Midbrain (tissue), 1 donor: ENCODE data around the gene C5orf63.
"Not testable (repeated sequence)": the region's sequence is repeated elsewhere in the genome, so short reads cannot be mapped to it uniquely, and the experiment has no call there.

Experiments
- DNase-seq: peaks from one replicate; lab custom pipeline; 2025; lab: John Stamatoyannopoulos, UW

Gene C5orf63

GRCh38 chr5:127031147-127031862, 42.0 kb downstream of the C5orf63 start:
- DNase-seq, result no peak

- DNase-seq, result peak; percentile 98
Measured at GRCh38 chr5:127030259-127031146, 42.8 kb downstream of the C5orf63 start, which contains the start of gene MARCHF3. TSS of gene MARCHF3 (minus strand) at chr5:127030558. CDS start at chr5:126918171, 112,387 bp downstream.

DNA sequence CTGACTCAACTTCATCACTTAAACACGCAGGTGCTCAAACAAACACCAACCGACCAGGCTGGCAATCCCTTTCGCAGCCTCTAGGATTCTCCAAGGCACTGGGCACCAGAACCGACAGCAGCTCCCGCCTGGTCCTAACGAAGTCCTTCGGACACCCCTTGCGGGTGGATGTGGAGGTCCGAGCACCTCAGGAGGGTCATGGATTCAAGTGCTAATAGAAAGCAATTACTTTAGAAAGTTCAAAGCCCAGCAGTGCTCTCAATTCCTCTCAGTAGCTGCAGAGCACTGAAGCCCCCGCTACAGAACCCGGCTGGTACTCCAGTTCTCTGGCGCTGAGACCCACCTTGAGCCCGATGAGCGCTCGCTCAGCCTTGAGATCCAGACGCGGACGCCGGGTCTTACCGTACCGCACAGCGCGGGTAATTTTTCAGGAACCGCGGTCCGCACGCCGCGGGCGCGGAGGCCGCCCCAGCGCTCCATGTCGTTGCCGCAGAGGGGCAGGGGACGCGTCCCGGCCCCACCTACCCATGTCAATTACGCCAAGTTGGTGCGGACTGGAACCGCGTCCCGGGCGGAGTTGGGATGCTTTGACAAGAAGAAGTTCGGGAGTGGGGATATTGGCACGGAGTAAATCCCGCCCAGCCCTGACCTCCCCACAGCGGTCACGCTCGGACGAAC, 43.6 kb downstream of the C5orf63 start:
- DNase-seq, result peak; percentile 55

DNA sequence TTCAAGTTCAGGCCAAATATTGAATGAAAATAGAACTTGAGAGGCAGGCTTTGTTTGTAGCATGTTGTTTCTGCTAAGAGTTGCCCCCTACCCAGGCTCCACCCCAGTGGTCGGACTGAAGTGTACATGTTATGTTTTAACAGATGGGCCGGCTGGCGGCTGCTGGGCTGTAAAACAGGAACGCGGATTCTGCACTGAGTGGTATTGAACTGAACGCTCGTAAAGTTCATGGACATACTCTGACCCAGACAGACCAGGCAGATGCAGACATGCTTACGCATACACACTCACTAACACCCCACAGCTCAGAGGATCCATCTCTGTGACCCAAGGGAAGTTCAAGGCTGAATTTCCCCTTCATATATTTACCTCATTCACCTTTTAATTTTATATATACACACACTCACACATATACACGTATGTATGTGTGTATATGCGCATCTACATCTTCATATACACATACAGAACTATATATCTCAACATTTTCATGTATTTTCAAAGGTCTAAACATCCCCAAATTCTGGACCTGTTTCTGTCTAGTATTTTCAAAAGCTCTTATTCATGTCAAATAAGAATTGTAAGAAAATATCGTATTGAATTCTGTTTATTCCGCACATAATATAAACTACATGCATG, 44.4 kb downstream of the C5orf63 start:
- peak; percentile 32 for DNase-seq

DNA sequence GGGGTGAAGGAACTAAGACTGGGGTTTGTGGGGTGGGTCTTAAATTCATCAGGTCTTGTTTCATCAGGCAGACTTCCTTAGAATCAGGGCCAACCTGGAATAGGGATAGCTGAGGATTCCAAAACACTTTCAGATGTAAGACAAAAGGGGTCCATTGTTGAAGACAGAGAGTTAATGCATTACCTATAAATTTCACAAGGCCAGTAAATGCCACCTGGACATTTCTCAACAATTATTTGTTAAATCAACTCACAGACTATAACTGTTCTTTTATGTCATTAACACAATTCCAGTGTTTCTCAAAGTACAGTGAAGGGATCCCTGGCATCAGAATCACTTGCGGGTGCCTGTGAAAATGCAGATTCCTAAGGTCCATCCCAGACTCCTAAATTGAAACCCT, 45.8 kb downstream of the C5orf63 start:
- DNase-seq, result no peak

DNA sequence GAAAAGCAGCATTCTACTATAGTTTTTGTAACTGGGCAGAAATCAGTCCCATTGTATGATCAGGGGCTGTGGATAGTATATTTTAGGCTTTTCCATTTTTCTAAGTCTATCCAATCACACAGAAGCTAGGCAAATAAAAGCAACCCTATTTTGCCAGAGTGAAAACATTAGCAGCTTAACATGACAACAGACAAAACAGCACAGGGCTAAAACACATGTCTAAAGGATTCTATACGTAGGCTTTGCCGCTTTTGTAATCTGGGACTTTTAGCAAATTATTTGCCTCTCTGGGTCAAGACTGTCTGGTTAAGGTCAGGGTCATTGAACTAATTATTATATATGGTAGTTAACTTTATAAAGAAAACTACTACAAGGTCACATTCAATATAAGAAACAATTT, 47.1 kb downstream of the C5orf63 start:
- no peak for DNase-seq

DNA sequence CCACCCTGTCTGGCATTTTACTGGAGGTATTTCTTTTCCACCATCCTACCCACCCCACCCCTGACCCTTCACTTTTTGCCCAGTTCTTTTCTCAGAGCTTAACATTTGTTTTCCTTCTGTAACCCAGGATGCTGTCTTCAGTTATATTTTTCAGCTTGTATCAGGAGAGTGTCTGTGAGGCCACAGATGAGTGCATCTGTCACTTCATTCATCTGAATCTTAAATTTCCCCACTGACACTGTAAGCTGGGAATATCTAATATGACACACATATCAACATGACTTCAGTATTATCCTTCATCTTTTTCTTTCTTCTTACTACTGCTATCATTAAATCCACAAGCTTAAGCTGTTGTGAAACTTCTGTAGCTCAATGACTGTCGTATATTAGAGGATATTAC, 47.8 kb downstream of the C5orf63 start:
- DNase-seq, result no peak

DNA sequence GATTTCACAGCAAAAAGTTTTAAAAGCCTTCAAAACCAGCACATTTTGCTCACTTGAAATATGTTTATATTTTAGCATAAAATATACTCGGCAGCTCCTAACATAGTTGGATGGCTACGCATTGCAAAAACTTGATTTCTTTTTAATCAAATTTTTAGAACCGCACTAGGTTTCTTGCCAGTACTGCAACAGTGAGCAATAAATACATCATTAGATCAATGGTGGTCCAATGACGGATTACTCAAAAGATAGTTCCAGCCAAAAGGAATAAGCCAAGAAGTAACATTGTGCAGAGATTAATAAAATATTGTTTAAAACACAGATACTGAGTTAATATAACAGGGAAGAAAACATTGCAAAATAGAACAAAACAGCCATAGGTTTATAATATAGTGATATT, 48.5 kb downstream of the C5orf63 start:
- no peak for DNase-seq

DNA sequence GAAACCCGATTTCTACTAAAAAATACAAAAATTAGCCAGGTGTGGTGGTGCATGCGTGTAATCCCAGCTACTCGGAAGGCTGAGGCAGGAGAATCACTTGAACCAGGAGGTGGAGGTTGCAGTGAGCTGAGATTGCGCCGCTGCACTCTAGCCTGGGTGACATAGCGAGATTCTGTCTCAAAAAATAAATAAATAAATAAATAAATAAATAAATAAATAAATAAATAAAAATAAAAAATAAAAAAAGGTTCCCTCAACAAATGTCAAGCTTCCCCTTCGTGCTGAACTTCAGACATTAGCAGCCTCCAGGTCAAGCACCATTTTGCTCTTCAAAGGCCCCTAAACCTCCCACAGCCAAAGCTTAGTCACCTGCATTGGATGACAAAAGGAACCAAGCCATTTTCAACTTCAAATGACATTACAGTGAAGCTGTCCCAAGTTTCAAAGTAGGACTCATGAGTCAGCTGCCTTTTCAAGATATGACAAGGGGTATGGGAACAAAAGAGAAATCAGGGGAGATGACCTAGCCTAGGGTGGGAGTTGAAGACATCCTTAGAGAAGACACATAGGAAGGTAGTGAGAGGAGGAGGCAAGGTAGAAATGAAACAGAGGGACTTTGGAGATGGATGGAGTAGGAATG, 49.6 kb downstream of the C5orf63 start:
- DNase-seq, result not testable (repeated sequence)

DNA sequence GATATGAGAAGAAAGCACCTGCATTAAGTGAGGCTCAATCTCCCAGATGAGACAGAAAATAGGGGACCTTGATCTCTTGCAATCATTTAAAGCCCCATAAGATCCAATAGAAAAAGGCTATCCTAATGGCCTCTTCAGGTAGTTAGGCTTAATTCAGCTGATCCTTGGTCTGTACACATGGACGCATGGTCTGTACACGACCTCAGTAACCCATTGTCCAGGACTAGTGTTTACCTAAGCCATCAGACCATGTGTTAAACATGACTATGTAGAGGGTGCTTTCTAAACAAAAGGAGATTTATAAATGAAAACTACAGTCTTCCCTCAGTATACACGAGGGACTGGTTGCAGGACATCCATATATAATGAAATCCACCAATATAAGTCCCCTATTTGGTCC, 50.5 kb downstream of the C5orf63 start:
- DNase-seq, result no peak

- no peak for DNase-seq
Measured at GRCh38 chr5:127019928-127020327, 53.4 kb downstream of the C5orf63 start.

DNA sequence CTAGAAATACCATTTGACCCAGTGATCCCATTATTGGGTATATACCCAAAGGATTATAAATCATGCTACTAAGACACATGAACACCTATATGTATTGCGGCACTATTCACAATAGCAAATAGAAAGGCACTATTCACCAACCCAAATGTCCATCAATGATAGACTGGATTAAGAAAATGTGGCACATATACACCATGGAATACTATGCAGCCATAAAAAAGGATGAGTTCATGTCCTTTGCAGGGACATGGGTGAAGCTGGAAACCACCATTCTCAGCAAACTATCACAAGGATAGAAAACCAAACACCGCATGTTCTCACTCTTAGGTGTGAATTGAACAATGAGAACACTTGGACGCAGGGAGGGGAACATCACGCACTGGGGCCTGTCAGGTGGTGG, 56.6 kb downstream of the C5orf63 start:
- DNase-seq, result not testable (repeated sequence)

DNA sequence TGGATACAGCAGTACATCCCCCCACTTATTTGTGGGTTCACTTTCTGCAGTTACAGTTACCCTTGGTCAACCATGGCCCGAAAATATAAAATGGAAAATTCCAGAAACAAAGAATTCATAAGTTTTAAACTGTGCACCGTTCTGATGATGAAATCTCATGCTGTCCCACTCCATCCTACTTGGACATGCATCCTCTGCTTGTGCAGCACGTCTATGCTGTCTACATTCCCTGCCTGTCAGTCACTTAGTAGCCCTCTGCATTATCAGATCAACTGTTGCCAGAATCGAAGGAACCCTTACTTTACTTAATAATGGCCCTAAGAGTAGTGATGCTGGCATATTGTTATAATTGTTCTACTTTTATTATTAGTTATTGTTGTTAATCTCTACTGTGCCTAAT, 57.6 kb downstream of the C5orf63 start:
- DNase-seq, result no peak

- DNase-seq, result no peak
Measured at GRCh38 chr5:127014573-127014972, 58.7 kb downstream of the C5orf63 start.

GRCh38 chr5:127013407-127013806, 59.9 kb downstream of the C5orf63 start:
- DNase-seq, result no peak

DNA sequence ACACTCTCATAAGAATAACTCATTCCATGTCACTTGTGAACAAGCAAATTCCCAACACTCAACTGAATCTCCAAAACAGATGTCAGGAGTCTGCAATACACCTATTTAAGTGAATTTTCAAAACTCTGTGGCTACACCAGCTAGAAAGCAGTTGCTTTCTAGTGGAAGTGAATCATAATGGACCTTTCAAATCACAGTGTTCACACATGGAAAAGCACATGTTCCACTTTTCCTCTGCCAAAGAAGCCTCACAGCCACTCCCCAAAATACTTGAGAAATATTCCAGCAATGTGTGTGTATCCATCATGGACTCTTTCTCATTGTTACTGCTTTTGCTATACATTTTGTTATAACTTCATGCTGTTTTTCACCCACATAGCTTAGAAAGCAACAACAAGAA, 60.4 kb downstream of the C5orf63 start:
- no peak for DNase-seq

DNA sequence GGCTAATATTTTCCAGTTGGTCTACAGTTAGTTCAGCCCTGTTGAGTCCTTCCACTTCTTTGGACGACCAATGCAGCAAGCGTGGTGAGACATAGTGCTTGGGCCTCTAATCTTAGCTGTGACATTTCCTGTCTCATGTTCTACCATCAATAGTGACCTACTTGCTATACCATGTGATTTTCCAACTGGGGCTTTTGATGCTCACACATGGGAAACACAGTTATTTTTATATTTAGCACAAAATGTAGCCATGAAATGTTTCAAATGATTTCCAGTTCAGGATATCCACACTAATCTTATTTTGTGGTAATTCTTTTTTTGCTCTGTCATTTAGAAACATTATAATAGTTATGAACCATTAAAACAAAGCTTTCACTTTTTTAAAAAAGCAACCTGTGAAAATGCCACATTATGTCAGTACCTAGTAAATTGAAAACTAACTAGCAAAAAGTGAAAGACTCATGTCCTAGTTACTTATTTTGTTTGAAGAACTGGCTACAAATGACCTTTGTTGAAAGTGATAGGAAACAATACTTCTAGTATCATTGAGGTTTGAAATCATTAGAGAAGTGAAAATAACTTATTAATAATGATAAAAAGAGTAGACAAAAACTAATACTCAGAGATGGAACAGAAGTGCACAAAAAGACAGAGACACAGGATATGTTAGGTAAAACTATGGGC, 61.2 kb downstream of the C5orf63 start:
- DNase-seq, result no peak

- DNase-seq, result no peak
Measured at GRCh38 chr5:127011153-127011552, 62.1 kb downstream of the C5orf63 start.

GRCh38 chr5:127010362-127010761, 62.9 kb downstream of the C5orf63 start:
- DNase-seq, result no peak

- no peak for DNase-seq
Measured at GRCh38 chr5:127009784-127010183, 63.5 kb downstream of the C5orf63 start.
